ENCODE measurements around the gene DCAF8.

DNA sequence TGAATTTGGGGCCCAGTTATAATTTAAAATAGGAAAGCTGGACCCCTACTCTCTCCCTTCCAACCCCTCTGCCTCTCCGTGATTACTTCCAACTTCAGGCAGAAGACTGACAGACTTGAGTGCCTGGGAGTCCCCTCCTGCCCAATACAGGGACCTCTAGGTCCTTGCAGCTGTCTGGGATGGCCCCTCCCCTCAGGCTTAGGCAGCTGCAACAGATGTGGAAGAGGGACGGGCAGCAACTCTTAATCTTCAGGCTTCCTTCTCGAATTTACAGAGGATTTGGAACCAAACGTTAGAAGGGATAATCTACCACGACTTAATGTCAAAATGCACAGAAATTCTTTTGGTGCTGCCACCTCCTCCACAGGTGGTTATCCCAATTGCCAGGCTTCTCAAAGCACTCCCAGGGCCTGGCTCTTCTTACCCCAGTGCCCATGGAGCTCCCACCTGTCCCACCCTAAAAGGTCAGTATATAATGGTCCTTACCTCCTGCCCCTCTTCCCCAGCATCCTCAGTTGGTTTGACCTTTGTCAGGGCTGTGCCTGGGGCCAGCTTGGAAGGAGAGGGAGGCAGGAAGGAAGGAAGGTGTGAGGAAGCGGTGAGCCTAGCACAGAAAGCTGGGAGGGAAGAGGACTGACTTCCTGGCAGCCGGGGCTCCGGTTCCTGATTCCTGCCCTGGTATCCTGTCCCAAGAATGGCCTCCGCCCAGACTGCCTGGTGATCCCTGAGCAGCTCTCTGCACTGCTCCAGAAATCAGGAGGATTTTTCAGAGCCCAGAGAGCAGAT lies 54.4 kb downstream of the DCAF8 start:
- TF ChIP-seq POLR2AphosphoS5 (IDR thresholded peaks at IDR 0.05; ENCODE audit: low read depth, low read length) (no peak), RAD21 (IDR thresholded peaks at IDR 0.05; ENCODE audit: low read depth) (no peak)
